ENCODE data around the gene RABGAP1L.

DNA sequence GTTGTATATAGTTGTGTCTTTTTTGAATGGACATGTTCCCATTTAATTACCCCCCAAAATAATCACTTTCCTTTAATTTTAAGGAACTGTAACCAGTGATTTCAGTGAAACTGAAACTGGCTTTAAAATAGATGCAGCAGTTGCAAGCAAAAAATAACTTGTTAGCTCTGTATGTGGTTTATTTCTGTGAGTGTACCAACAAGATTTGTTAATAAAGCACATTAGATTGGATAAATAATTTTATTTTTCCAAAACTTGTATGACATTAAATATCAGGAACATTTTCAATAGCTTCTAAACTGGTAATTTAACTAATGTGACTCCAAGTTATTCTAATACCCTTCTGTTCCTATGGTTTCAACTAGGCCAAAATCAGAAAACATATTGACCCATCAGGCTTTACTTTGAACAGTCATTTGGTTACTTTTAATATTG is 656.2 kb downstream of the RABGAP1L start:
- TF ChIP-seq ZNF274 (IDR thresholded peaks at IDR 0.05; ENCODE audit: low read depth, low read length) (no peak), YY1 (IDR thresholded peaks at IDR 0.05; ENCODE audit: insufficient read depth, insufficient read length) (no peak), SUZ12 (IDR thresholded peaks at IDR 0.05; ENCODE audit: extremely low read depth, insufficient read depth, insufficient read length) (no peak)

Data from NT2/D1 (cell line).